ENCODE data around the gene FAM193B.
A peak's percentile ranks its signal among the peaks of the same experiment; 100 is the strongest.

FAM193B gene

GRCh38 chr5:177554474-177555111 lies at the start of gene FAM193B:
Gene FAM193B, minus strand, starts transcription at chr5:177554563. Its CDS starts 105 bp downstream, at chr5:177554458.
- peak; percentile 76 to 90 for DNase-seq

GRCh38 chr5:177604116-177604521 lies 49.8 kb upstream of the FAM193B start:
- peak; percentile 22 to 59 for DNase-seq

- DNase-seq: no peak
Observed at GRCh38 chr5:177603631-177604030, 49.3 kb upstream of the FAM193B start.

GRCh38 chr5:177602458-177602830 lies 48.1 kb upstream of the FAM193B start:
- no peak for DNase-seq

GRCh38 chr5:177601577-177602457 lies 47.5 kb upstream of the FAM193B start:
- DNase-seq: no peak

GRCh38 chr5:177601126-177601525 lies 46.8 kb upstream of the FAM193B start:
- DNase-seq: no peak

- no peak for DNase-seq
Observed at GRCh38 chr5:177600508-177601018, 46.2 kb upstream of the FAM193B start.

- DNase-seq: peak in 1 of 2 experiments; percentile 87
Observed at GRCh38 chr5:177599731-177600507, 45.6 kb upstream of the FAM193B start, which contains the start of gene B4GALT7. Gene B4GALT7, plus strand, starts transcription at chr5:177600132. Its CDS starts 79 bp downstream, at chr5:177600211.

- no peak for DNase-seq
Observed at GRCh38 chr5:177598477-177598876, 44.1 kb upstream of the FAM193B start.

- DNase-seq: no peak
Observed at GRCh38 chr5:177596775-177597238, 42.4 kb upstream of the FAM193B start.

- no peak for DNase-seq
Observed at GRCh38 chr5:177595991-177596774, 41.8 kb upstream of the FAM193B start.

GRCh38 chr5:177595026-177595585 lies 40.7 kb upstream of the FAM193B start:
- no peak for DNase-seq

GRCh38 chr5:177594071-177594470 lies 39.7 kb upstream of the FAM193B start:
- DNase-seq: no peak

- DNase-seq: no peak
Observed at GRCh38 chr5:177593511-177593910, 39.1 kb upstream of the FAM193B start.

- no peak for DNase-seq
Observed at GRCh38 chr5:177592905-177593304, 38.5 kb upstream of the FAM193B start.

- DNase-seq: peak; percentile 28 to 88
Observed at GRCh38 chr5:177592010-177592834, 37.9 kb upstream of the FAM193B start, which contains the start of gene TMED9. Gene TMED9, plus strand, starts transcription at chr5:177592203. Its CDS starts 12 bp downstream, at chr5:177592215.

GRCh38 chr5:177591690-177592009 lies 37.3 kb upstream of the FAM193B start:
- DNase-seq: no peak

GRCh38 chr5:177590406-177590805 lies 36.0 kb upstream of the FAM193B start:
- DNase-seq: no peak

GRCh38 chr5:177588413-177588909 lies 34.1 kb upstream of the FAM193B start:
- no peak for DNase-seq

GRCh38 chr5:177578316-177578715 lies 24.0 kb upstream of the FAM193B start:
- no peak for DNase-seq

GRCh38 chr5:177576169-177576568 lies 21.8 kb upstream of the FAM193B start:
- peak; percentile 3 to 45 for DNase-seq

Measured in NCI-H526 (cell line).